Suppressor macrophage treated with lipopolysaccharide for 1 hour (primary cell): ENCODE measurements around the gene PCDHA3.
"Not testable (repeated sequence)": the region's sequence is repeated elsewhere in the genome, so short reads cannot be mapped to it uniquely, and the experiment has no call there.

Experiments used
- DNase-seq, 3 donors: peaks; one replicate each; pipeline ENCODE4 v3.0.0-alpha.2; 2020 to 2022

PCDHA3 gene

GRCh38 chr5:140800816-140801493 lies at the start of gene PCDHA3:
Gene PCDHA3 (plus strand): TSS chr5:140801057.
- peak in 1 of 3 donors; percentile 5 for DNase-seq

DNA sequence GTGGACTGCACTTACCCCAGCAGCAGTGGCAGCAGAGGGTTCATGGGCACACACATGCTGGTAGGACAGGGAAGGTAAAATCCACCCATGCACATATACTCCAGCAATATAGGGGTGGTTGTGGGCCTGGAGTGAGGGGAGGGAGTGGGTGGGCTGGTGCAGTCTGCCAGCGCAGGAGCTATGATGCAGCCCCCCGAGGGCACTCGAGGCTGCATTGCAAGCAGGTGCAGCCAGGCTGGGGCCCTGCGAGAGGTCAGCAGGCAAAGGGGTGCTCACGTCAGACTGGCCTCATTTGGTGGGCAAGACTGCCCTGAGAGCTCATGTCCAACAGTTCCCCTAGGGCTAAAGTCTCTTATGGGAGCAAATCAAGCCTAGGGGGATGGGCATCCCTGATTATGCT lies 47.3 kb upstream of the PCDHA3 start:
- no peak for DNase-seq

DNA sequence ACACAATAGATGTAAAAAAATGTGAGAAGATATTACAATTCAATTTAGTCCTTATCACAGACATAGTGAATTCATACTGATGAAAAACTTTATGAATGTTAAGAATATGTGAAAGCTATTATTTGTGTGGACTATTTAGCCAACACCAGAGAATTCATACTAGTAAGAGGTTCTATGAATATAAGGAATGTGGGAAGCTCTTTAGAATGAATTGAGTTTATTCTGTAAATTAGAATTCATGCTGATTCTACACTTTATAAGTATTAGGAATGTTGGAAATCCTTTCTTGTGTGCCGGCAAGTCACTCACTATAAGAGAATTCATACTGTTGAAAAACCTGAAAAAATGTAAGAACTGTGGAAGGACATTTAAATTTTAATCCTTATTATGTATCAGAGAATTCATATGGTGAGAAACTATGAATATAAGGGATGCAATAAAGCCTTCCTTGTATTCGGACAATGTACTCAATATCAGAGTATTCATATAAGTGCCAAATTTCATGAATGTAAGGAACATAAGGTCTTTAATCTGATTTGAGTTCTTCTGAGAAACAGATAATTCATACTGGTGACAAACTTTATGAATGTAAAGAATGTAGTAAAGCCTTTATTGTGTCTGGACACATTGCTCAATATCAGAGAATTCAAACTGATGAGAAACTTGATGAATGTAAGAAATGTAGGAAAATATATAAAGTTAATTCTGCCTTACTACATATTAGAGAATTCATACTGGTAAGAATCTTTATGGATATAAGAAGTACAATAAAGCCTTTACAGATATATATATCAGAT lies 36.5 kb upstream of the PCDHA3 start:
- peak in 1 of 3 donors; percentile 2 for DNase-seq

DNA sequence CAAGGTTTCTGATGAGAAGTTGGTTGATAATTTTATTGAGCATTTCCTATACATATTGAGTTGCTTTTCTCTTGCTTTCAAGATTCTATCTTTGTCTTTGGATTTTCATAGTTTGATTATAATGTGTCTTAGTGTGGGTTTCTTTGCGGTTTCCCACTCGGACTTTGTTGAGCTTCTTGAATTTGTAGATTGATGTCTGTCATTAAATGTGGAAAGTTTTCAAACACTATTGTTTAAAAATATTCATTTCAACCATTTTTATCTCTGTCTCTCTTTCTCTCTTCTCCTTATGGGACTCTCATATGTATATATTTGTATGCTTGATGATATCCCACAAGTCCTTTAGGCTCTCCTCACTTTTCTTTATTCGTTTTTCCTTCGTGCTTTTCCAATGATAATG lies 33.4 kb upstream of the PCDHA3 start:
- DNase-seq: no peak

GRCh38 chr5:140780512-140780911 lies 20.3 kb upstream of the PCDHA3 start:
- DNase-seq: no peak

DNA sequence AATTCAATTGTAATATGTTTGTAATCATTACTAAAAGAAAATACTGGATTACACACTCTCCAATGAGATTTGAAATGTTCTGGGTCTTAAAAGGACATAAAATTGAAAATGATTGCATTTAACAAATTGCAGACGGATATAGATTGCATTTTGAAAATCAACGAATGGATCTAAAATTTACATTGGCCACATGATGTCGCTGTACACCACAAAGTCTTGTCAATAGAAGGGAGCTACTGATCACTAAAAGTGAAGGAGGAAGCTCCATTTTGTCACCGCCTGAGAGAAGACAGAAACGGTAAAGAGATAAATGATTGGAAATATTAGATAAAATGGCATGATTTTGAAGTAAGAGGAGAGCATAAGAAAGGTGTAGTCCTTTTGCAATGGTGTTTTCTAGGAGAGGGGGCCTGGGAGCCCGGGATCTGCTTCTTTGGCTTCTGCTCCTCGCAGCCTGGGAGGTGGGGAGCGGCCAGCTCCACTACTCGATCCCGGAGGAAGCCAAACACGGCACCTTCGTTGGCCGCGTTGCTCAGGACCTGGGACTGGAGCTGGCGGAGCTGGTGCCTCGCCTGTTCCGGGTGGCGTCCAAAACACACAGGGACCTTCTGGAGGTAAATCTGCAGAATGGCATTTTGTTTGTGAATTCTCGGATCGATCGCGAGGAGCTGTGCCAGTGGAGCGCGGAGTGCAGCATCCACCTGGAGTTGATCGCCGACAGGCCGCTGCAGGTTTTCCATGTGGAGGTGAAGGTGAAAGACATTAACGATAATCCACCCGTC lies 14.8 kb upstream of the PCDHA3 start, which contains the start of gene PCDHA1:
Gene PCDHA1, plus strand, starts transcription at position 236 of the 782 bp plus-strand sequence.
- peak in 1 of 3 donors; percentile 5 for DNase-seq

DNA sequence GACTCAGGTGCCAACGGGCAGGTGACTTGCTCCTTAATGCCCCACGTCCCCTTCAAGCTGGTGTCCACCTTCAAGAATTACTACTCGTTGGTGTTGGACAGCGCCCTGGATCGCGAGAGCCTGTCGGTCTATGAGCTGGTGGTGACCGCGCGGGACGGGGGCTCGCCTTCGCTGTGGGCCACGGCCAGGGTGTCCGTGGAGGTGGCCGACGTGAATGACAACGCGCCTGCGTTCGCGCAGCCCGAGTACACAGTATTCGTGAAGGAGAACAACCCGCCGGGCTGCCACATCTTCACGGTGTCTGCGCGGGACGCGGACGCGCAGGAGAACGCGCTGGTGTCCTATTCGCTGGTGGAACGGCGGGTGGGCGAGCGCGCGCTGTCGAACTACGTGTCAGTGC lies 13.4 kb upstream of the PCDHA3 start:
- not testable (repeated sequence) for DNase-seq

DNA sequence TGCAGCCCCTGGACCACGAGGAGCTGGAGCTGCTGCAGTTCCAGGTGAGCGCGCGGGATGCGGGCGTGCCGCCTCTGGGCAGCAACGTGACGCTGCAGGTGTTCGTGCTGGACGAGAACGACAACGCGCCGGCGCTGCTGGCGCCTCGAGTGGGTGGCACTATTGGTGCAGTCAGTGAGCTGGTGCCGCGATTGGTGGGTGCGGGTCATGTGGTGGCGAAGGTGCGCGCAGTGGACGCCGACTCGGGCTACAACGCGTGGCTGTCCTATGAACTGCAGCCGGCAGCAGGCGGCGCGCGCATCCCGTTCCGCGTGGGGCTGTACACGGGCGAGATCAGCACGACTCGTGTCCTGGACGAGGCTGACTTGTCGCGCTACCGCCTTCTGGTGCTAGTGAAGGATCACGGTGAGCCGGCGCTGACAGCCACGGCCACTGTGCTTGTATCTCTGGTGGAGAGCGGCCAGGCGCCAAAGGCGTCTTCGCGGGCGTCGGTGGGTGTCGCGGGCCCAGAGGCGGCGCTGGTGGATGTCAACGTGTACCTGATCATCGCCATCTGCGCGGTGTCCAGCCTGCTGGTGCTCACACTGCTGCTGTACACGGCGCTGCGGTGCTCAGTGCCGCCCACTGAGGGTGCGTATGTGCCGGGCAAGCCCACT lies 12.9 kb upstream of the PCDHA3 start:
- DNase-seq: not testable (repeated sequence)

GRCh38 chr5:140791089-140791488 lies 9.8 kb upstream of the PCDHA3 start:
- DNase-seq: peak in 1 of 3 donors; percentile 2

DNA sequence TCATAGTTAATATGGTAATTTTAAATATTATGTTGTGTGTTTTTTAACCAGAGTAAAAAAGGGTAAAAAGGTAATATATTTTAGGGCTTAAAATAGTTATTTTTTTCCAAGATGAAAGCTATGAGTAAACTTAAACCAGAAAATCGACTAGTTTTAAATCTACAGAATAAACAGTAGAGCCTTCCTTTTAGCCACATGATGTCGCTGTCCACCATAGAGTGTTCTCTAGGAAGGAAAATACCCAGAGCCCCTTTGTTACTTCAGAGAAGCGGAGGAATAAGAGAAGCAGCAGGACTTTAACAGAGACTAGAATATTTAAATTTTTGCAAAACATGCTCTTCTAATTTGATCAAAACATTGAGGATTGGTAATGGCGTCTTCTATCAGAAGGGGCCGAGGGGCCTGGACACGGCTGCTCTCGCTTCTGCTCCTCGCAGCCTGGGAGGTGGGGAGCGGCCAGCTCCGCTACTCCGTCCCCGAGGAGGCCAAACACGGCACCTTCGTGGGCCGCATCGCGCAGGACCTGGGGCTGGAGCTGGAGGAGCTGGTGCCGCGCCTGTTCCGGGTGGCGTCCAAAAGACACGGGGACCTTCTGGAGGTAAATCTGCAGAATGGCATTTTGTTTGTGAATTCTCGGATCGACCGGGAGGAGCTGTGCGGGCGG lies 6.1 kb upstream of the PCDHA3 start, which contains the start of gene PCDHA2:
Gene PCDHA2, plus strand, starts transcription at position 258 of the 664 bp plus-strand sequence.
- DNase-seq: no peak

DNA sequence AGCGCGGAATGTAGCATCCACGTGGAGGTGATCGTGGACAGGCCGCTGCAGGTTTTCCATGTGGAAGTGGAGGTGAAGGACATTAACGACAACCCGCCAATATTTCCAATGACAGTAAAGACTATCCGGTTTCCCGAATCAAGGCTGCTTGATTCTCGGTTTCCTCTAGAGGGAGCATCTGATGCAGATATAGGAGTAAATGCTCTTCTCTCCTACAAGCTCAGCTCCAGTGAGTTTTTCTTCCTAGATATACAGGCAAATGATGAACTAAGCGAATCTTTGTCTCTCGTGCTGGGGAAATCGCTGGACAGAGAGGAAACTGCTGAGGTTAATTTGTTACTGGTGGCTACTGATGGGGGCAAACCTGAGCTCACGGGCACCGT lies 5.6 kb upstream of the PCDHA3 start:
- DNase-seq: no peak

DNA sequence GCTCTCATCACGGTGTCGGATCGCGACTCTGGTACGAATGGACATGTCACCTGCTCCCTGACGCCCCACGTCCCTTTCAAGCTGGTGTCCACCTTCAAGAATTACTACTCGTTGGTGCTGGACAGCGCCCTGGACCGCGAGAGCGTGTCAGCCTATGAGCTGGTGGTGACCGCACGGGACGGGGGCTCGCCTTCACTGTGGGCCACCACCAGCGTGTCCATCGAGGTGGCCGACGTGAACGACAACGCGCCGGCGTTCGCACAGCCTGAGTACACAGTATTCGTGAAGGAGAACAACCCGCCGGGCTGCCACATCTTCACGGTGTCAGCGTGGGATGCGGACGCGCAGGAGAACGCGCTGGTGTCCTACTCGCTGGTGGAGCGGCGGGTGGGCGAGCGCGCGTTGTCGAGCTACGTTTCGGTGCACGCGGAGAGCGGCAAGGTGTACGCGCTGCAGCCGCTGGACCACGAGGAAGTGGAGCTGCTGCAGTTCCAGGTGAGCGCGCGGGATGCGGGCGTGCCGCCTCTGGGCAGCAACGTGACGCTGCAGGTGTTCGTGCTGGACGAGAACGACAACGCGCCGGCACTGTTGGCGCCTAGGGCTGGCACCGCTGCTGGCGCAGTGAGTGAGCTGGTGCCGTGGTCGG lies 4.7 kb upstream of the PCDHA3 start:
- not testable (repeated sequence) for DNase-seq

DNA sequence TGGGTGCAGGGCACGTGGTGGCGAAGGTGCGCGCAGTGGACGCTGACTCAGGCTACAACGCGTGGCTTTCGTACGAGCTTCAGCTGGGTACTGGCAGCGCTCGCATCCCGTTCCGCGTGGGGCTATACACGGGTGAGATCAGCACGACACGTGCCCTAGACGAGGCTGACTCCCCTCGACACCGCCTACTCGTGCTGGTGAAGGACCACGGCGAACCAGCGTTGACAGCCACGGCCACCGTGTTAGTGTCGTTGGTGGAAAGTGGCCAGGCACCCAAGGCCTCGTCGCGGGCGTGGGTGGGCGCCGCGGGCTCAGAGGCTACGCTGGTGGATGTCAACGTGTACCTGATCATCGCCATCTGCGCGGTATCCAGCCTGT lies 4.2 kb upstream of the PCDHA3 start:
- DNase-seq: no peak

DNA sequence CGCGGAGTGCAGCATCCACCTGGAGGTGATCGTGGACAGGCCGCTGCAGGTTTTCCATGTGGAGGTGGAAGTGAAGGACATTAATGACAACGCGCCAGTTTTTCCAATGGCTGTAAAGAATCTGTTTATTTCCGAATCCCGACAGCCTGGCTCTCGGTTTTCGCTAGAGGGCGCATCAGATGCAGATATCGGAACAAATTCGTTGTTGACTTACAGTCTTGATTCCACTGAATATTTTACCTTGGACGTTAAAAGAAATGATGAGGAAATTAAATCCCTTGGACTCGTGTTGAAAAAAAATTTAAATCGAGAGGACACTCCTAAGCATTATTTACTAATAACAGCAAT lies 611 bp downstream of the PCDHA3 start:
- peak in 1 of 3 donors; percentile 2 for DNase-seq

DNA sequence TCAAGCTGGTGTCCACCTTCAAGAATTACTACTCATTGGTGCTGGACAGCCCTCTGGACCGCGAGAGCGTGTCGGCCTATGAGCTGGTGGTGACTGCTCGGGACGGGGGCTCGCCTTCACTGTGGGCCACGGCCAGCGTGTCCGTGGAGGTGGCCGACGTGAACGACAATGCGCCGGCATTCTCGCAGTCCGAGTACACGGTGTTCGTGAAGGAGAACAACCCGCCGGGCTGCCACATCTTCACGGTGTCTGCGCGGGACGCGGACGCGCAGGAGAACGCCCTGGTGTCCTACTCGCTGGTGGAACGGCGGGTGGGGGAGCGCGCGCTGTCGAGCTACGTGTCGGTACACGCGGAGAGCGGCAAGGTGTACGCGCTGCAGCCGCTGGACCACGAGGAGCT lies 1.5 kb downstream of the PCDHA3 start:
- DNase-seq: not testable (repeated sequence)

- no peak for DNase-seq
Measured at GRCh38 chr5:140802781-140803271, 2.0 kb downstream of the PCDHA3 start.

GRCh38 chr5:140806834-140807775 lies 6.2 kb downstream of the PCDHA3 start, which contains the start of gene PCDHA4:
Gene PCDHA4 (plus strand): TSS chr5:140807068.
- DNase-seq: peak in 1 of 3 donors; percentile 23

DNA sequence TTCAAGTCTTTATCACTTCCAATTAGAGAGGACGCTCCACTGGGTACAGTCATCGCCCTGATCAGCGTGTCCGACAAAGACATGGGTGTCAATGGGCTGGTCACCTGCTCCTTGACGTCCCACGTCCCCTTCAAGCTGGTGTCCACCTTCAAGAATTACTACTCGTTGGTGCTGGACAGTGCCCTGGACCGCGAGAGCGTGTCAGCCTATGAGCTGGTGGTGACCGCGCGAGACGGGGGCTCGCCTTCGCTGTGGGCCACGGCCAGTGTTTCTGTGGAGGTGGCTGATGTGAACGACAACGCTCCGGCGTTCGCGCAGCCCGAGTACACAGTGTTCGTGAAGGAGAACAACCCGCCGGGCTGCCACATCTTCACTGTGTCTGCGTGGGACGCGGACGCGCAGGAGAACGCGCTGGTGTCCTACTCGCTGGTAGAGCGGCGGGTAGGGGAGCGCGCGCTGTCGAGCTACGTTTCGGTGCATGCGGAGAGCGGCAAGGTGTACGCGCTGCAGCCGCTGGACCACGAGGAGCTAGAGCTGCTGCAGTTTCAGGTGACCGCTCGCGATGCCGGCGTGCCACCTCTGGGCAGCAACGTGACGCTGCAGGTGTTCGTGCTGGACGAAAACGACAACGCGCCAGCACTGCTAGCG lies 7.5 kb downstream of the PCDHA3 start:
- DNase-seq: not testable (repeated sequence)

- no peak for DNase-seq
Measured at GRCh38 chr5:140808889-140809291, 8.0 kb downstream of the PCDHA3 start.
